K562 (cell line): ENCODE results near the gene ICE2. TPM values are rescaled to one million over a fixed set of nuclear protein-coding genes. Genes with fewer than 3 reads are reported as not detected.

Experiments used
- ATAC-seq: fragments of 200-7000 bp; cut with Tn5 transposase; 3 replicates; pipeline ENCODE4 v1.9.1; 2020; ENCODE audit warnings: moderate library complexity
- BruUV-seq: library from RNA; stranded (reverse); fragments of 400-500 nt; replicated peaks from 2 replicates; lab custom pipeline; 2021; lab: Mats Ljungman, UMichigan
- CTCF ChIA-PET: fragments of 300-600 bp; formaldehyde crosslinking; extraction: SDS; loops from one replicate; lab custom pipeline; 2021; ENCODE audit warnings: low intra/inter-chr PET ratio; lab: Yijun Ruan, JAX
- POLR2A ChIA-PET: fragments of 300-600, 350-650 bp; sonication (Branson Sonifier 250); formaldehyde crosslinking; extraction: SDS; loops from one replicate; lab custom pipeline; 2021; ENCODE audit warnings: antibody characterized with exemption, inconsistent platforms; lab: Yijun Ruan, JAX
- DNase-seq, 4 experiments: peaks; one replicate each; pipeline versions ENCODE4 v3.0.0 to v3.0.0-alpha.2; 2011 to 2018; ENCODE audit warnings: low spot score in 3 of 4, mixed read lengths in 3 of 4; ENCODE audit errors: extremely low read depth in 1 of 4
- FAIRE-seq: peaks from 2 replicates; lab custom pipeline; 2011; peaks lifted over from hg19 to GRCh38; lab: Jason Lieb, UNC
- H2AFZ ChIP-seq: 2 replicates; pipeline ENCODE4 v1.6.0; 2011; ENCODE audit warnings: low read depth, low read length, control low read depth, inconsistent platforms
- H3K27ac ChIP-seq: fragments of 200-600 bp; 3 replicates; pipeline ENCODE4 v1.8.0; 2011; ENCODE audit warnings: low read depth, mild to moderate bottlenecking, control low read depth, inconsistent platforms, low read length, moderate library complexity, mixed read lengths; ENCODE audit errors: extremely low read depth
- H3K27me3 ChIP-seq, 2 experiments: fragments of 300-600 bp in 1 of 2; 2 replicates in 1 of 2; 3 replicates in 1 of 2; pipeline versions ENCODE4 v1.6.0 to v1.8.0; 2011; ENCODE audit warnings: inconsistent platforms in 2 of 2, low read length in 2 of 2, mild to moderate bottlenecking in 1 of 2, mixed read lengths in 1 of 2, moderate library complexity in 1 of 2; ENCODE audit not compliant: control insufficient read depth in 2 of 2, insufficient read depth in 2 of 2
- H3K36me3 ChIP-seq: fragments of 300-600 bp; 3 replicates; pipeline ENCODE4 v1.8.0; 2011; ENCODE audit warnings: mild to moderate bottlenecking, low read length, inconsistent platforms; ENCODE audit not compliant: control insufficient read depth, insufficient read depth
- H3K4me1 ChIP-seq, 2 experiments: fragments of 200-600 bp in 1 of 2; replicated peaks in 1 of 2; 2 replicates in 1 of 2; 3 replicates in 1 of 2; pipeline versions ENCODE4 v1.5.1 to v1.8.0; 2011; ENCODE audit warnings: inconsistent platforms in 2 of 2, low read length in 2 of 2, mild to moderate bottlenecking in 1 of 2, mixed read lengths in 1 of 2, moderate library complexity in 1 of 2; ENCODE audit not compliant: control insufficient read depth in 2 of 2, insufficient read depth in 2 of 2
- H3K4me2 ChIP-seq: 2 replicates; pipeline ENCODE4 v1.6.1; 2011; ENCODE audit warnings: low read length, control low read depth, inconsistent platforms, mixed read lengths; ENCODE audit not compliant: insufficient read depth
- H3K4me3 ChIP-seq: fragments of 200-600 bp; sonication (generic), shearing (Covaris generic); 2 replicates; pipeline ENCODE4 v1.5.1; 2016; ENCODE audit warnings: control low read depth, inconsistent platforms
- H3K79me2 ChIP-seq: fragments of 200-600 bp; 3 replicates; pipeline ENCODE4 v1.8.0; 2011; ENCODE audit warnings: low read length, inconsistent platforms; ENCODE audit not compliant: control insufficient read depth, insufficient read depth
- H3K9ac ChIP-seq, 2 experiments: 2 replicates each; pipeline versions ENCODE4 v1.6.0 to v1.6.1; 2011; ENCODE audit warnings: low read depth in 2 of 2, low read length in 2 of 2, control low read depth in 1 of 2, inconsistent platforms in 1 of 2, mild to moderate bottlenecking in 1 of 2, mixed read lengths in 1 of 2; ENCODE audit not compliant: insufficient read depth in 1 of 2
- H3K9me1 ChIP-seq: one replicate; pipeline ENCODE4 v1.6.0; 2011; ENCODE audit warnings: inconsistent platforms, mild to moderate bottlenecking, low read length, moderate library complexity; ENCODE audit not compliant: control insufficient read depth, insufficient read depth
- H3K9me3 ChIP-seq: replicated peaks from 2 replicates; pipeline ENCODE4 v1.5.1; 2011; ENCODE audit warnings: low read depth, low read length, inconsistent platforms; ENCODE audit not compliant: control insufficient read depth, insufficient read depth
- H4K20me1 ChIP-seq: replicated peaks from 2 replicates; pipeline ENCODE4 v1.6.1; 2011; ENCODE audit warnings: low read length, inconsistent platforms, mixed read lengths; ENCODE audit not compliant: control insufficient read depth, insufficient read depth
- NFE2 ChIP-seq: IDR thresholded peaks from 2 replicates; pipeline ENCODE4 v1.6.1; 2014; ENCODE audit warnings: antibody characterized with exemption, low read depth
- NFIC ChIP-seq: fragments of 450-650 bp; IDR thresholded peaks from 2 replicates; pipeline ENCODE4 v1.6.1; 2017; ENCODE audit warnings: mild to moderate bottlenecking, inconsistent platforms
- NRF1 ChIP-seq, 2 experiments: fragments of 450-650 bp; IDR thresholded peaks in 1 of 2; conservative IDR thresholded peaks in 1 of 2; 2 replicates each; pipeline ENCODE4 v1.6.1; 2014; ENCODE audit warnings: mild to moderate bottlenecking in 2 of 2
- WGBS: fragments of 100-300 bp; shearing (Covaris generic); methylation state at CpG from one replicate; pipeline ENCODE4 v1.1.6; 2016; ENCODE audit warnings: low coverage, mixed read lengths; ENCODE audit not compliant: insufficient coverage; ENCODE audit errors: missing lambda C conversion rate; 5-methylcytosine and 5-hydroxymethylcytosine counted together
- in situ Hi-C: fragments of 300-500 bp; cut with MboI; formaldehyde crosslinking; loops from 4 replicates; pipeline ENCODE4 v1.15.0; 2018; ENCODE audit warnings: inconsistent platforms, mixed read lengths
- intact Hi-C: fragments of 100-400 bp; cut with micrococcal nuclease; formaldehyde crosslinking; loops from 2 replicates; pipeline ENCODE4 v1.14.2; 2022
- polyA plus RNA-seq, 8 experiments: library from polyadenylated mRNA; depleted of rRNA in 4 of 8; stranded (reverse) in 5 of 8; unstranded in 3 of 8; fragments of >200 nt; fragmentation: Nextera tagmentation in 2 of 8; fragmentation: Illumina TruSeq in 1 of 8; extraction: Ambion mirVana in 2 of 8; extraction: Trizol in 1 of 8; gene quantifications; 2 replicates each; pipeline versions ENCODE4 v1.2.1 to v1.2.3, GENCODE V29; 2011 to 2014; ENCODE audit warnings: inconsistent platforms in 1 of 8, missing spikeins in 1 of 8
- total RNA-seq, 7 experiments: library from RNA; depleted of rRNA in 6 of 7; stranded (reverse); fragments of >200 nt in 6 of 7; fragmentation: Illumina TruSeq in 2 of 7; extraction: Trizol in 2 of 7; gene quantifications; 2 replicates each; pipeline versions ENCODE4 v1.2.1 to v1.2.3, GENCODE V29; 2011 to 2021; ENCODE audit warnings: low replicate concordance in 1 of 7
- TF ChIP-seq, protein P1 (sequence below): sonication (generic); formaldehyde crosslinking; IDR thresholded peaks from 2 replicates; pipeline ENCODE4 v1.8.0; 2022; ENCODE audit warnings: mild to moderate bottlenecking, missing genetic modification reagents
- TF ChIP-seq, protein P2 (sequence below), 2 experiments: IDR thresholded peaks in 1 of 2; conservative IDR thresholded peaks in 1 of 2; 2 replicates each; pipeline ENCODE4 v1.6.1; 2016; ENCODE audit warnings: low read depth in 2 of 2, mild to moderate bottlenecking in 1 of 2, missing compliant biosample characterization in 1 of 2, missing genetic modification characterization in 1 of 2, moderate library complexity in 1 of 2

ICE2 gene
- total and polyA plus RNA-seq, 9 of the 15 experiments (the other 6 are each of a cell fraction or from before 2014, with no cell fraction given), result 21.8 to 87.9 (median 58.1) TPM

DNA sequence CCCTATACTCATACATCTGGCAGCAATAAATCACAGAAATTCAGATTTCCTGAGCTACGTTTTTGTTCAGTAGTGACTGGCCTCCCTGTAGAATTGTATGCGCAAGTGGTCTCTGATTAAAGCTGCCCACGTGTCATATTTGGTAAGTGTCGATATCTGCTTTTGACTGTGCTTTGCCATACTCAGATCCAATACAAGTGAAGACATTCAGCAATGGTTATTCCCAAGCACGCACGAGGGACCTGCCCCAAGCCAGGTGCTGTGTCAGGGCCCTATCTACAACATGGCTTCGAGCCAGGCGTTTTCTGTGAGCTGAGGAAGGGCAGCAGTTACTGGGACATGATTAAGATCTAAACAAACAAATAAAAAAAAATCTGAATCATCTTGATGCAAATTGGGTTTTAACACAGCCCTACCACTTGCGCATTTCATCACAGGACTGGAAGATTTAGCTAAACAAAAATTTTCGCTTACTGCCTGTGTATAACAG is 47.2 kb upstream of the ICE2 start:
- Histone ChIP-seq H3K36me3 (no peaks in the 10 kb centered on the region), H3K4me2 (no peak overlapping the region), H3K9me3 (no peaks in the 10 kb centered on the region; the same call in 1 of the 2 replicates), H4K20me1 (no peaks in the 10 kb centered on the region; the same call in 1 of the 2 replicates), H3K9me1 (no peaks in the 10 kb centered on the region), H3K4me3 (no peak overlapping the region), H3K4me1 (no peaks in the 10 kb centered on the region; a peak in 1 of 5 replicates)
- no peak for FAIRE-seq
- BruUV-seq, result no TSS peak
- in situ Hi-C loops (loop anchor here (5.0 to 10.0 kb wide), 2 partner anchors 199 to 831 kb away; no protein-coding TSS in a partner anchor), intact Hi-C loops (no loop called here)
- no peak for ATAC-seq
- TF ChIP-seq NFE2 (0 out of 2 replicates have a peak, but pooled peaks have one; percentile 14), NRF1 (conservative IDR thresholded peaks at IDR 0.05 in 1 of 2, IDR thresholded peaks at IDR 0.05 in 1 of 2) (peak in 1 of 2 experiments; percentile 35; a peak in 1 of 4 replicates), NFIC (peak; percentile 44)
- TF ChIP-seq, protein P1, sequence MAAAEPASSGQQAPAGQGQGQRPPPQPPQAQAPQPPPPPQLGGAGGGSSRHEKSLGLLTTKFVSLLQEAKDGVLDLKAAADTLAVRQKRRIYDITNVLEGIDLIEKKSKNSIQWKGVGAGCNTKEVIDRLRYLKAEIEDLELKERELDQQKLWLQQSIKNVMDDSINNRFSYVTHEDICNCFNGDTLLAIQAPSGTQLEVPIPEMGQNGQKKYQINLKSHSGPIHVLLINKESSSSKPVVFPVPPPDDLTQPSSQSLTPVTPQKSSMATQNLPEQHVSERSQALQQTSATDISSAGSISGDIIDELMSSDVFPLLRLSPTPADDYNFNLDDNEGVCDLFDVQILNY (CRISPR knock-in tag), result no peak
- TF ChIP-seq, protein P2, sequence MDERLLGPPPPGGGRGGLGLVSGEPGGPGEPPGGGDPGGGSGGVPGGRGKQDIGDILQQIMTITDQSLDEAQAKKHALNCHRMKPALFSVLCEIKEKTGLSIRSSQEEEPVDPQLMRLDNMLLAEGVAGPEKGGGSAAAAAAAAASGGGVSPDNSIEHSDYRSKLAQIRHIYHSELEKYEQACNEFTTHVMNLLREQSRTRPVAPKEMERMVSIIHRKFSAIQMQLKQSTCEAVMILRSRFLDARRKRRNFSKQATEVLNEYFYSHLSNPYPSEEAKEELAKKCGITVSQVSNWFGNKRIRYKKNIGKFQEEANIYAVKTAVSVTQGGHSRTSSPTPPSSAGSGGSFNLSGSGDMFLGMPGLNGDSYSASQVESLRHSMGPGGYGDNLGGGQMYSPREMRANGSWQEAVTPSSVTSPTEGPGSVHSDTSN (CRISPR knock-in tag; IDR thresholded peaks at IDR 0.05; ENCODE audit: low read depth), result no peak
- TF ChIP-seq, protein P2 (tag; conservative IDR thresholded peaks at IDR 0.05; ENCODE audit: low read depth), result 0 out of 2 replicates have a peak, but pooled peaks have one; percentile 8
- TF ChIP-seq, all 486 proteins: peak for 4
- 5% methylated on average over 10 of the region's 10 CpGs for WGBS
- CTCF ChIA-PET, result no interaction called here
- POLR2A ChIA-PET, result interaction anchor here (0.8 kb wide), 1 partner anchor 27 kb away, joined by 3 read pairs; no protein-coding TSS in a partner anchor
- Histone ChIP-seq H3K79me2 (no peaks in the 10 kb centered on the region), H3K9ac (no peak overlapping the region), H3K27me3 (peaks cover 0 to 2% of the 10 kb centered on the region in 2 experiments; a peak in 2 of 5 replicates), H2AFZ (no peak overlapping the region), H3K27ac (no peak overlapping the region)
- DNase-seq, result peak in 1 of 4 experiments; percentile 10
